Suprapubic skin (tissue), 4 donors: Measurements from ENCODE around the gene SGPL1. TPM values are rescaled to one million over a fixed set of nuclear protein-coding genes. Genes with fewer than 3 reads are reported as not detected.

ENCODE experiments used
- DNase-seq, 2 donors: peaks; one replicate each; pipeline ENCODE4 v3.0.0-alpha.2; 2019; ENCODE audit warnings: low spot score in 2 of 2
- H3K27ac ChIP-seq: fragments of 200-600 bp; sonication (generic); one replicate; pipeline ENCODE4 v1.5.1; 2019
- H3K27me3 ChIP-seq: fragments of 200-600 bp; sonication (generic); one replicate; pipeline ENCODE4 v1.5.1; 2019
- H3K36me3 ChIP-seq: fragments of 200-600 bp; sonication (generic); one replicate; pipeline ENCODE4 v1.5.1; 2019
- H3K4me1 ChIP-seq: fragments of 200-600 bp; sonication (generic); one replicate; pipeline ENCODE4 v1.5.1; 2019
- H3K4me3 ChIP-seq: fragments of 200-600 bp; sonication (generic); one replicate; pipeline ENCODE4 v1.5.1; 2019; ENCODE audit warnings: mild to moderate bottlenecking
- H3K9me3 ChIP-seq: fragments of 200-600 bp; sonication (generic); one replicate; pipeline ENCODE4 v1.5.1; 2019
- CTCF ChIP-seq, 2 donors: fragments of 200-600 bp in 1 of 2; fragments of 450-650 bp in 1 of 2; sonication (generic) in 1 of 2; IDR thresholded peaks; one replicate each; pipeline ENCODE4 v1.5.1; 2016 to 2019; ENCODE audit warnings: antibody characterized with exemption in 2 of 2, mild to moderate bottlenecking in 1 of 2, moderate library complexity in 1 of 2
- EP300 ChIP-seq: sonication (generic); formaldehyde crosslinking; IDR thresholded peaks from one replicate; pipeline ENCODE4 v1.6.1; 2017; ENCODE audit warnings: antibody characterized with exemption
- POLR2A ChIP-seq, 2 donors: fragments of 450-650 bp; IDR thresholded peaks; one replicate each; pipeline ENCODE4 v1.6.1; 2017; ENCODE audit warnings: antibody characterized with exemption in 2 of 2, mild to moderate bottlenecking in 2 of 2, moderate library complexity in 2 of 2
- POLR2AphosphoS5 ChIP-seq, 3 donors: sonication (generic); formaldehyde crosslinking; IDR thresholded peaks; one replicate each; pipeline ENCODE4 v1.6.1; 2017; ENCODE audit warnings: antibody characterized with exemption in 3 of 3
- WGBS: methylation state at CpG from one replicate; pipeline ENCODE4 v1.1.5; 2018; 5-methylcytosine and 5-hydroxymethylcytosine counted together
- total RNA-seq, 4 donors: library from RNA; depleted of rRNA; stranded (reverse); fragments of >200 nt; gene quantifications; one replicate each; pipeline ENCODE4 v1.1.0, GENCODE V29; 2016

Gene SGPL1
- total RNA-seq, 4 donors from 2014 or later = 54.4 to 80.1 (median 59.6) TPM

DNA sequence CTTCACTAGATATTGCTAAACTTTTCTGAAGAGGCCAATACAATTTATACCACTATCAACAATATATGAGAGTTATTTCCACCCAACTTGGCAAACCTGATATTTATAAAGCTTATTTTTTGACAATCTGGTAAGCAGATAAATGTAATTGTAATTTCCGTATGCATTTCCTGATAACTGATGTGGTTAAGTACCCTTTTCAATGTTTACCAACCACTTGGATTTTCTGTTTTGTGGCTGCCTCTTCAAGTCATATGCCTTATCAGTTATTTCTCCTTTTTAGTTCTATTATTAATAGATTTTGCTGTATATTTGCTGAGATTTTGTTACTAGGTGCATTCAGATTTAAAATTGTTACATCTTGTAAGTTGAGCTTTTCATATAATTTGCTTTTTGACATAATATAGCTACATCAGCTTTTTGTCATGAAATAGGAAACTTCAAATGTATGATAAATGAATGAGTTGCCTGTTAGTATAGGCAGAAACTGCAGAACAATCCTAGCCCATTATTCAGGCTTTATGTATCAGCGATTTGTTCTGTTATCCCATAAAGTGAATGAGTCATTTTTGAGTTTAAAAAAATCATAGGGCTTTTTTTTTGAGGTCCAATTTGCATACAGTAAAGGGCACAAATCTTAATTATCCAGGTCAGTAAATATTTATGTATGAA is 11.5 kb downstream of the SGPL1 start:
- H3K9me3 ChIP-seq = no peaks in the 10 kb centered on the region
- TF ChIP-seq POLR2AphosphoS5 (IDR thresholded peaks at IDR 0.05) = no peak
- 72% methylated on average over 2 of the region's 2 CpGs for WGBS
- no peak for DNase-seq
- H3K27me3 ChIP-seq = no peaks in the 10 kb centered on the region
- H3K36me3 ChIP-seq = peaks cover 7% of the 10 kb centered on the region
- H3K4me1 ChIP-seq = peaks cover 11% of the 10 kb centered on the region
- no peak overlapping the region for H3K27ac ChIP-seq
- H3K4me3 ChIP-seq = no peak overlapping the region

GRCh38 chr10:70828923-70829322 is 13.2 kb downstream of the SGPL1 start:
- no peaks in the 10 kb centered on the region for H3K27me3 ChIP-seq
- H3K9me3 ChIP-seq = no peaks in the 10 kb centered on the region
- H3K4me3 ChIP-seq = no peak overlapping the region
- H3K36me3 ChIP-seq = peaks cover 4% of the 10 kb centered on the region
- 70% methylated on average over 4 of the region's 4 CpGs for WGBS
- H3K4me1 ChIP-seq = peaks cover 11% of the 10 kb centered on the region
- H3K27ac ChIP-seq = no peak overlapping the region
- TF ChIP-seq POLR2A (IDR thresholded peaks at IDR 0.05) (no peak), CTCF (IDR thresholded peaks at IDR 0.05) (no peak), POLR2AphosphoS5 (IDR thresholded peaks at IDR 0.05) (no peak), EP300 (no peak)
- no peak for DNase-seq

DNA sequence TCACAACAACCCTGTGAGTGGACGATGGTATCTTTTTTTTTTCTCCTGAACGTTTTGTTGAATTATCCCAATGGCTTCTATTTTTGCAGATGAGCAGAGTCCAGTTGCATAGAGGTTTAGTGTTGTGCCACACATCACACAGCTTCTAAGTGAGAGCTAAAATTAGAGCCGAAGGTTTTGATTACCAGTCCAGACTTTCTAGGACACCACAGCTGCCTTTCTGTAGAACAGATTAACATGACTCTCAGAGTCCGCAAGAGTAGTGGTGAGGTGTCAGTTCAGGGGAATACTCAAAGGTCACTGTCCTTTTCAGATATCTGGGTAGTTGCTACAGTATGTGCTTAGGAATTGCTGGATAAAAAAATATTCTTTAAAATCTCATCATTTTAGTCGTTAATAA is 13.8 kb downstream of the SGPL1 start:
- no peak overlapping the region for H3K4me3 ChIP-seq
- 79% methylated on average over 5 of the region's 5 CpGs for WGBS
- H3K27ac ChIP-seq = no peak overlapping the region
- TF ChIP-seq POLR2A (IDR thresholded peaks at IDR 0.05) (no peak), POLR2AphosphoS5 (IDR thresholded peaks at IDR 0.05) (no peak), EP300 (no peak), CTCF (IDR thresholded peaks at IDR 0.05) (no peak)
- no peaks in the 10 kb centered on the region for H3K9me3 ChIP-seq
- peaks cover 11% of the 10 kb centered on the region for H3K4me1 ChIP-seq
- no peaks in the 10 kb centered on the region for H3K27me3 ChIP-seq
- H3K36me3 ChIP-seq = peaks cover 4% of the 10 kb centered on the region
- DNase-seq = no peak

- no peak for DNase-seq
- H3K4me1 ChIP-seq = peaks cover 11% of the 10 kb centered on the region
- TF ChIP-seq POLR2AphosphoS5 (IDR thresholded peaks at IDR 0.05) (no peak), EP300 (no peak), POLR2A (IDR thresholded peaks at IDR 0.05) (no peak), CTCF (IDR thresholded peaks at IDR 0.05) (no peak)
- peaks cover 4% of the 10 kb centered on the region for H3K36me3 ChIP-seq
- no peaks in the 10 kb centered on the region for H3K27me3 ChIP-seq
- H3K27ac ChIP-seq = no peak overlapping the region
- WGBS = 28% methylated on average over 3 of the region's 3 CpGs
- H3K9me3 ChIP-seq = no peaks in the 10 kb centered on the region
- no peak overlapping the region for H3K4me3 ChIP-seq
Observed at GRCh38 chr10:70830164-70830563, 14.4 kb downstream of the SGPL1 start.

DNA sequence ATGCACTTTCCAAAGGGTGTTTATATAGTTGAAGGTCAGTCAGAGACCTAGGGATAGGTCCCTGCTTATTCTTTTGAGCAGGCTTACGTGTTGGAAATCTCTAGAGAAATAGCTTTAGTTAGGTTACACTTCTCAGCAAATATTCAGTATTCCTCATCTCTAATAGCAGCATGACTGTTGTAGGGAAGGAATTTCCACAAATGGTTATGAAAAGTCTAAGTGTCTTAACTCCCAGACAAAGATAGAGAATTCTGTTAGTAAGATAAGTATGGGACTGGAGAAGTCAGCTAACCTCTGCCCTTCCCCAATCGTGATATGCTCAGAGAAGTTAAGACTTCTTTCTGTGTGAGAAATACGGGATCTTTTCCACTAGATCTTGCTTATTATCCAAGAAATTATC is 16.5 kb downstream of the SGPL1 start:
- Histone ChIP-seq H3K27ac (no peak overlapping the region), H3K4me1 (peaks cover 11% of the 10 kb centered on the region), H3K9me3 (no peaks in the 10 kb centered on the region), H3K27me3 (no peaks in the 10 kb centered on the region), H3K36me3 (peaks cover 4% of the 10 kb centered on the region), H3K4me3 (no peak overlapping the region)
- no peak for DNase-seq
- TF ChIP-seq EP300 (no peak), POLR2AphosphoS5 (IDR thresholded peaks at IDR 0.05) (no peak), CTCF (IDR thresholded peaks at IDR 0.05) (no peak), POLR2A (IDR thresholded peaks at IDR 0.05) (no peak)
- WGBS = 91% methylated on average over 3 of the region's 3 CpGs
